A549 (cell line): ENCODE measurements around the gene TSPAN5. TPM values are rescaled to one million over a fixed set of nuclear protein-coding genes. Genes with fewer than 3 reads are reported as not detected.

Source experiments
- ATAC-seq, 2 experiments: fragments of 200-7000 bp in 1 of 2; fragments of >200 bp in 1 of 2; cut with Nextera tagmentation in 1 of 2; cut with Tn5 transposase in 1 of 2; 3 replicates each; pipeline versions ENCODE4 v1.8.0 to v1.9.1; 2018 to 2020; ENCODE audit warnings: mild to moderate bottlenecking in 1 of 2, moderate library complexity in 1 of 2
- CTCF ChIA-PET: fragments of 300-600 bp; sonication (Branson Sonifier 250); formaldehyde crosslinking; extraction: SDS; loops from one replicate; lab custom pipeline; 2021; ENCODE audit warnings: antibody characterized with exemption, inconsistent platforms; lab: Yijun Ruan, JAX
- POLR2A ChIA-PET: fragments of 350-600 bp; formaldehyde crosslinking; extraction: SDS; loops from one replicate; lab custom pipeline; 2021; ENCODE audit warnings: antibody characterized with exemption, inconsistent platforms; lab: Yijun Ruan, JAX
- DNase-seq, 2 experiments: peaks; one replicate each; pipeline versions ENCODE4 v3.0.0 to v3.0.0-alpha.2; 2011 to 2016; ENCODE audit warnings: low read depth in 1 of 2, low spot score in 1 of 2
- FAIRE-seq: peaks from 2 replicates; lab custom pipeline; 2011; peaks lifted over from hg19 to GRCh38; lab: Jason Lieb, UNC
- H3K27ac ChIP-seq, 2 experiments: fragments of >200 bp; sonication (Bioruptor Twin); formaldehyde crosslinking; 3 replicates each; pipeline ENCODE4 v1.5.1; 2016 to 2017
- H3K4me1 ChIP-seq: fragments of >200 bp; sonication (Bioruptor Twin); formaldehyde crosslinking; 3 replicates; pipeline ENCODE4 v1.6.1; 2016
- H3K4me2 ChIP-seq: fragments of >200 bp; sonication (Bioruptor Twin); formaldehyde crosslinking; 3 replicates; pipeline ENCODE4 v1.6.1; 2016
- H3K4me3 ChIP-seq: fragments of >200 bp; sonication (Bioruptor Twin); formaldehyde crosslinking; 3 replicates; pipeline ENCODE4 v1.5.1; 2016
- H3K9me3 ChIP-seq: fragments of >200 bp; sonication (Bioruptor Twin); formaldehyde crosslinking; 3 replicates; pipeline ENCODE4 v1.6.1; 2016
- CBX2 ChIP-seq: fragments of 200-600 bp; sonication (generic); IDR thresholded peaks from 2 replicates; pipeline ENCODE4 v1.6.1; 2016; ENCODE audit warnings: low read depth, mild to moderate bottlenecking, borderline replicate concordance
- CBX8 ChIP-seq: fragments of 200-600 bp; sonication (generic); IDR thresholded peaks from 2 replicates; pipeline ENCODE4 v1.6.1; 2016
- CEBPB ChIP-seq, 2 experiments: fragments of >200 bp in 1 of 2; sonication (Bioruptor Twin) in 1 of 2; formaldehyde crosslinking in 1 of 2; IDR thresholded peaks; 2 replicates each; pipeline ENCODE4 v1.6.1; 2012 to 2016
- CHD4 ChIP-seq: fragments of 200-600 bp; sonication (generic); IDR thresholded peaks from 2 replicates; pipeline ENCODE4 v1.6.1; 2016; ENCODE audit warnings: antibody characterized with exemption, mild to moderate bottlenecking, borderline replicate concordance
- EHMT2 ChIP-seq: fragments of 200-600 bp; sonication (generic); IDR thresholded peaks from 2 replicates; pipeline ENCODE4 v1.6.1; 2016; ENCODE audit warnings: antibody characterized with exemption, low read depth, mild to moderate bottlenecking, moderate library complexity
- ESRRA ChIP-seq: fragments of 150-350 bp; IDR thresholded peaks from 2 replicates; pipeline ENCODE4 v1.6.1; 2014; ENCODE audit warnings: mild to moderate bottlenecking, low read length, borderline replicate concordance
- FOXS1 ChIP-seq: fragments of 250-450 bp; sonication (Bioruptor Pico); IDR thresholded peaks from 2 replicates; pipeline ENCODE4 v1.5.0; 2020; ENCODE audit warnings: mild to moderate bottlenecking, moderate library complexity
- HEYL ChIP-seq: fragments of 250-450 bp; sonication (Bioruptor Pico); IDR thresholded peaks from 2 replicates; pipeline ENCODE4 v1.8.0; 2021; ENCODE audit warnings: mild to moderate bottlenecking, moderate library complexity
- HOXA7 ChIP-seq: fragments of 250-450 bp; sonication (Bioruptor Pico); IDR thresholded peaks from 2 replicates; pipeline ENCODE4 v1.5.0; 2020; ENCODE audit warnings: mild to moderate bottlenecking, moderate library complexity
- JUN ChIP-seq, 2 experiments: fragments of >200 bp; sonication (Bioruptor Twin); formaldehyde crosslinking; IDR thresholded peaks; 2 replicates in 1 of 2; 3 replicates in 1 of 2; pipeline ENCODE4 v1.6.1; 2016 to 2017
- KDM1A ChIP-seq: fragments of 200-600 bp; sonication (generic); IDR thresholded peaks from 2 replicates; pipeline ENCODE4 v1.6.1; 2016; ENCODE audit warnings: low read depth, mild to moderate bottlenecking
- KDM5A ChIP-seq: fragments of 200-600 bp; sonication (generic); IDR thresholded peaks from 2 replicates; pipeline ENCODE4 v1.6.1; 2016; ENCODE audit warnings: antibody characterized with exemption, mild to moderate bottlenecking
- MAFK ChIP-seq: fragments of 450-650 bp; IDR thresholded peaks from 2 replicates; pipeline ENCODE4 v1.6.1; 2014; ENCODE audit not compliant: partially characterized antibody
- MAZ ChIP-seq: fragments of 150-350 bp; IDR thresholded peaks from 2 replicates; pipeline ENCODE4 v1.6.1; 2014; ENCODE audit warnings: antibody characterized with exemption, low read depth, low read length, borderline replicate concordance
- MYC ChIP-seq: IDR thresholded peaks from 2 replicates; pipeline ENCODE4 v1.6.1; 2012; ENCODE audit warnings: mild to moderate bottlenecking, inconsistent platforms, low read length, improper control_type of control experiment, borderline replicate concordance
- NFE2L2 ChIP-seq: fragments of 150-350 bp; conservative IDR thresholded peaks from 2 replicates; pipeline ENCODE4 v1.6.1; 2014; ENCODE audit warnings: low read length
- NR3C1 ChIP-seq: fragments of >200 bp; sonication (Bioruptor Twin); formaldehyde crosslinking; IDR thresholded peaks from 3 replicates; pipeline ENCODE4 v1.6.1; 2017
- PHF8 ChIP-seq: fragments of 200-600 bp; sonication (generic); IDR thresholded peaks from 2 replicates; pipeline ENCODE4 v1.6.1; 2016; ENCODE audit warnings: low read depth, mild to moderate bottlenecking, antibody characterized with exemption, moderate library complexity, borderline replicate concordance
- RCOR1 ChIP-seq: fragments of 150-350 bp; IDR thresholded peaks from 2 replicates; pipeline ENCODE4 v1.6.1; 2014; ENCODE audit warnings: antibody characterized with exemption, low read length, low read depth
- SMC3 ChIP-seq: fragments of >200 bp; sonication (Bioruptor Twin); formaldehyde crosslinking; IDR thresholded peaks from 3 replicates; pipeline ENCODE4 v1.6.1; 2018; ENCODE audit warnings: inconsistent platforms
- SREBF2 ChIP-seq: fragments of 450-650 bp; IDR thresholded peaks from 2 replicates; pipeline ENCODE4 v1.6.1; 2014; ENCODE audit warnings: mild to moderate bottlenecking, moderate library complexity
- TP53 ChIP-seq: fragments of 250-450 bp; sonication (Bioruptor Pico); IDR thresholded peaks from 2 replicates; pipeline ENCODE4 v1.5.0; 2021; ENCODE audit warnings: mild to moderate bottlenecking, moderate library complexity
- WGBS: methylation state at CpG from one replicate; pipeline ENCODE4 v1.1.6; 2017; ENCODE audit errors: missing lambda C conversion rate; 5-methylcytosine and 5-hydroxymethylcytosine counted together
- polyA plus RNA-seq, 4 experiments: library from polyadenylated mRNA; depleted of rRNA in 3 of 4; stranded (reverse); fragments of >200 nt; fragmentation: RNase III in 1 of 4; extraction: RNeasy Plus Mini Kit Qiagen cat#74134 plus additional on column Dnase treatment in 1 of 4; gene quantifications; 2 replicates in 3 of 4; 3 replicates in 1 of 4; pipeline ENCODE4 v1.2.3, GENCODE V29; 2011 to 2017
- TF ChIP-seq, protein P1 (sequence below): fragments of >200 bp; sonication (Bioruptor Twin); formaldehyde crosslinking; IDR thresholded peaks from 3 replicates; pipeline ENCODE4 v1.6.1; 2016
- TF ChIP-seq, protein P2 (sequence below): fragments of 200-600 bp; sonication (generic); IDR thresholded peaks from 2 replicates; pipeline ENCODE4 v1.6.1; 2016; ENCODE audit warnings: antibody characterized with exemption, mild to moderate bottlenecking, moderate library complexity
- TF ChIP-seq, protein P3 (sequence below): IDR thresholded peaks from 2 replicates; pipeline ENCODE4 v1.6.1; 2012

The TSPAN5 gene
- polyA plus RNA-seq, 2 of the 4 experiments (the other 2 are of a cell fraction), result 9.5 to 12.4 TPM

DNA sequence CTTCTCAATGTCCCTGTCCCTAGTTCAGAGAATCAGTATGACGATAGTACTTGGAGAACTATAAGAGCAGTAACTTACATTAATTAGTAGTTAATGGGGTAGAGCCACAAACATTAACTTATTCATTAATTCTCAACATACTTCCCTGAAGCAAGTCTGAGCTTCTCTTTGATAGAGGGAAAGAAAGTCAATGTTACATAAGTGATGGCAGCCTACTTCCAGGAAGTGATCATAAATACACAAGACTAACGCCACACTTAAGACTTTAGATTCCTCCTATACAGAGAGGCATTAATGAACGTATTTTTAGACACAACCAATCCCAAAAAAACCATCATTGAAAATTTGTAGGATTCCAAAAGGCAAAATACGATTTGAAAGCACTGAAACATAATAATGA, 33.8 kb downstream of the TSPAN5 start:
- ATAC-seq (no peak), FAIRE-seq (no peak), DNase-seq (no peak)
- WGBS, result 73% methylated on average over 4 of the region's 4 CpGs
- H3K4me3 ChIP-seq, result no peak overlapping the region
- peaks cover 46% of the 10 kb centered on the region for H3K4me1 ChIP-seq
- CTCF ChIA-PET, result interaction anchor here (0.7 to 1.1 kb wide), 2 partner anchors 11 to 1187 kb away, joined by 3 read pairs; no protein-coding TSS in a partner anchor
- H3K27ac ChIP-seq, result no peak overlapping the region
- H3K9me3 ChIP-seq, result no peaks in the 10 kb centered on the region
- POLR2A ChIA-PET, result no interaction called here
- H3K4me2 ChIP-seq, result no peak overlapping the region
- TF ChIP-seq HOXA7 (no peak), KDM5A (no peak), NR3C1 (no peak), EHMT2 (no peak), MAFK (no peak), KDM1A (no peak), TP53 (CRISPR knock-in tag) (no peak), SREBF2 (no peak), CBX8 (no peak), CBX2 (no peak), MYC (no peak), CHD4 (no peak)
- TF ChIP-seq, protein P1, sequence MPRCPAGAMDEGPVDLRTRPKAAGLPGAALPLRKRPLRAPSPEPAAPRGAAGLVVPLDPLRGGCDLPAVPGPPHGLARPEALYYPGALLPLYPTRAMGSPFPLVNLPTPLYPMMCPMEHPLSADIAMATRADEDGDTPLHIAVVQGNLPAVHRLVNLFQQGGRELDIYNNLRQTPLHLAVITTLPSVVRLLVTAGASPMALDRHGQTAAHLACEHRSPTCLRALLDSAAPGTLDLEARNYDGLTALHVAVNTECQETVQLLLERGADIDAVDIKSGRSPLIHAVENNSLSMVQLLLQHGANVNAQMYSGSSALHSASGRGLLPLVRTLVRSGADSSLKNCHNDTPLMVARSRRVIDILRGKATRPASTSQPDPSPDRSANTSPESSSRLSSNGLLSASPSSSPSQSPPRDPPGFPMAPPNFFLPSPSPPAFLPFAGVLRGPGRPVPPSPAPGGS, result no peak
- TF ChIP-seq, protein P2, sequence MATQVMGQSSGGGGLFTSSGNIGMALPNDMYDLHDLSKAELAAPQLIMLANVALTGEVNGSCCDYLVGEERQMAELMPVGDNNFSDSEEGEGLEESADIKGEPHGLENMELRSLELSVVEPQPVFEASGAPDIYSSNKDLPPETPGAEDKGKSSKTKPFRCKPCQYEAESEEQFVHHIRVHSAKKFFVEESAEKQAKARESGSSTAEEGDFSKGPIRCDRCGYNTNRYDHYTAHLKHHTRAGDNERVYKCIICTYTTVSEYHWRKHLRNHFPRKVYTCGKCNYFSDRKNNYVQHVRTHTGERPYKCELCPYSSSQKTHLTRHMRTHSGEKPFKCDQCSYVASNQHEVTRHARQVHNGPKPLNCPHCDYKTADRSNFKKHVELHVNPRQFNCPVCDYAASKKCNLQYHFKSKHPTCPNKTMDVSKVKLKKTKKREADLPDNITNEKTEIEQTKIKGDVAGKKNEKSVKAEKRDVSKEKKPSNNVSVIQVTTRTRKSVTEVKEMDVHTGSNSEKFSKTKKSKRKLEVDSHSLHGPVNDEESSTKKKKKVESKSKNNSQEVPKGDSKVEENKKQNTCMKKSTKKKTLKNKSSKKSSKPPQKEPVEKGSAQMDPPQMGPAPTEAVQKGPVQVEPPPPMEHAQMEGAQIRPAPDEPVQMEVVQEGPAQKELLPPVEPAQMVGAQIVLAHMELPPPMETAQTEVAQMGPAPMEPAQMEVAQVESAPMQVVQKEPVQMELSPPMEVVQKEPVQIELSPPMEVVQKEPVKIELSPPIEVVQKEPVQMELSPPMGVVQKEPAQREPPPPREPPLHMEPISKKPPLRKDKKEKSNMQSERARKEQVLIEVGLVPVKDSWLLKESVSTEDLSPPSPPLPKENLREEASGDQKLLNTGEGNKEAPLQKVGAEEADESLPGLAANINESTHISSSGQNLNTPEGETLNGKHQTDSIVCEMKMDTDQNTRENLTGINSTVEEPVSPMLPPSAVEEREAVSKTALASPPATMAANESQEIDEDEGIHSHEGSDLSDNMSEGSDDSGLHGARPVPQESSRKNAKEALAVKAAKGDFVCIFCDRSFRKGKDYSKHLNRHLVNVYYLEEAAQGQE, result no peak
- TF ChIP-seq, all 56 proteins: peak for 0

DNA sequence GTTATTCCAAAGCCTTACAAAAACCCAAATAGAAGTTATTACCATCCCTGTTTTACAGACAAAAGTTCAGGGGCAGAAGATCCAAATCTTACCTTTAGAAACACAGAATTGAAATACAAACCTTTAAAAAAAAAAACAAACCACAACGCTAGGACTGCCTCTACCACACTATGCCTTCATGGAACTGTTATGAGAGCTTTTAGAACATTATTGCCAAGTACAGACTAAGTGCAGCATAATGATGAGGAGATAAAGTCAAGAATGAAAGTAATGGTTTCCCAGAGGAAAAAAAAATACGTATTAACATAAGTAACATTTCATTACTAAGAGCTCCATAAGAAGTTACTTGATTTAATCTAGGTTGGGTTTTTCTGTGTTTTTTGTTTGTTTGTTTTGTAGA, 34.3 kb downstream of the TSPAN5 start:
- no peak for FAIRE-seq
- CTCF ChIA-PET, result interaction anchor here (1.1 kb wide), 1 partner anchor 12 kb away, joined by 3 read pairs; no protein-coding TSS in a partner anchor
- WGBS, result 95% methylated on average over 2 of the region's 2 CpGs
- ATAC-seq, result no peak
- Histone ChIP-seq H3K27ac (no peak overlapping the region), H3K4me1 (peaks cover 46% of the 10 kb centered on the region)
- TF ChIP-seq FOXS1 (CRISPR knock-in tag) (no peak), CEBPB (IDR thresholded peaks at IDR 0.05) (no peak), SMC3 (no peak), CHD4 (no peak), NFE2L2 (no peak), JUN (IDR thresholded peaks at IDR 0.05) (no peak), PHF8 (no peak), MAZ (no peak), SREBF2 (no peak), HEYL (no peak), MAFK (no peak), RCOR1 (no peak), ESRRA (no peak)
- TF ChIP-seq, protein P3, sequence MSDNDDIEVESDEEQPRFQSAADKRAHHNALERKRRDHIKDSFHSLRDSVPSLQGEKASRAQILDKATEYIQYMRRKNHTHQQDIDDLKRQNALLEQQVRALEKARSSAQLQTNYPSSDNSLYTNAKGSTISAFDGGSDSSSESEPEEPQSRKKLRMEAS, result no peak
- TF ChIP-seq, all 56 proteins: peak for 0
- Histone ChIP-seq H3K9me3 (no peaks in the 10 kb centered on the region), H3K4me3 (no peak overlapping the region), H3K4me2 (no peak overlapping the region)
- DNase-seq, result no peak
- POLR2A ChIA-PET, result no interaction called here
